Thoracic aorta (tissue), 2 donors: ENCODE data around the gene STARD7. TPM values are rescaled to one million over a fixed set of nuclear protein-coding genes. Genes with fewer than 3 reads are reported as not detected.

Source experiments
- ATAC-seq: fragments of 150-250 bp; one replicate; pipeline ENCODE4 v1.8.0; 2017; ENCODE audit warnings: low read depth; ENCODE audit not compliant: insufficient number of reproducible peaks, low FRiP score
- DNase-seq: peaks from one replicate; pipeline ENCODE4 v3.0.0-alpha.2; 2020; ENCODE audit warnings: low spot score
- H3K27ac ChIP-seq, 2 donors: fragments of 200-600 bp; sonication (generic); 1 replicate in 1 of 2; 2 replicates in 1 of 2; pipeline ENCODE4 v1.5.1; 2016; ENCODE audit warnings: mild to moderate bottlenecking in 2 of 2, moderate library complexity in 2 of 2
- H3K27me3 ChIP-seq: fragments of 200-600 bp; sonication (generic); replicated peaks from 2 replicates; pipeline ENCODE4 v1.6.0; 2016; ENCODE audit warnings: mild to moderate bottlenecking; ENCODE audit not compliant: insufficient read depth
- H3K36me3 ChIP-seq: fragments of 200-600 bp; sonication (generic); one replicate; pipeline ENCODE4 v1.5.1; 2016
- H3K4me1 ChIP-seq, 2 donors: fragments of 200-600 bp; sonication (generic); 1 replicate in 1 of 2; 2 replicates in 1 of 2; pipeline versions ENCODE4 v1.5.1 to v1.6.0; 2016; ENCODE audit warnings: low read depth in 2 of 2, mild to moderate bottlenecking in 1 of 2; ENCODE audit not compliant: control insufficient read depth in 1 of 2
- H3K4me3 ChIP-seq: fragments of 200-600 bp; sonication (generic); 2 replicates; pipeline ENCODE4 v1.5.1; 2016; ENCODE audit warnings: mild to moderate bottlenecking
- H3K9me3 ChIP-seq: fragments of 200-600 bp; sonication (generic); 2 replicates; pipeline ENCODE4 v1.5.1; 2016
- total RNA-seq, 2 donors: library from RNA; depleted of rRNA; stranded (reverse); fragments of >200 nt; gene quantifications; one replicate each; pipeline versions ENCODE4 v1.1.0 to v1.2.3, GENCODE V29; 2016
- TF ChIP-seq, protein P1 (sequence below): fragments of 200-600 bp; sonication (generic); IDR thresholded peaks from one replicate; pipeline ENCODE4 v1.5.1; 2019; ENCODE audit warnings: antibody characterized with exemption

STARD7 gene
- total RNA-seq, 2 donors from 2014 or later = 68.1 to 135 TPM

DNA sequence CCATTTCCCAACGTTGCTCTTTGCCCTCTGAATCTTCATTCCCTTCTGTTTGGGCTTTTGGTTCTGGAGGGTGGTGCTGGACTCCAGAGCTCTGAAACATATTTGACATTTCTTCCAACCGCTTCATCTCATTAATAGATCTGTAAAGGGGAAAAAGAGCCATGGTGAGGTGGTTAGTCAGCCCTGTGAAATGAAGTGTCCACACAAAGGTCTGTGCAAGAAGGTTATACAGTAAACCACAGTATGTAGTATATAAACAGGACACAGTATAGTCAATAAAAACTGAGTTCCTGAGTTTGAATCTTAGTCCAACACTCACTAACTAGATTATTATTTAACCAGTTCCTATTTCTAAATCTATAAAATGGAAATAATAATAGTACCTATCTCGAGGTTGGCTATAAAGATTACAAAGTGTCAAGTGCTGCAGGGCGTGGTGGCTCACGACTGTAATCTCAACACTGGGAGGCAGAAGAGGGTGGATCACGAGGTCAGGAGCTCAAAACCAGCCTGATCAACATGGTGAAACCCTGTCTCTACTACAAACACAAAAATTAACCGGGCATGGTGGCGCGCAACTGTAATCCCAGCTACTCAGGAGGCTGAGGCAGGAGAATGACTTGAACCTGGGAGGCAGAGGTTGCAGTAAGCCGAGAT, 13.1 kb downstream of the STARD7 start:
- TF ChIP-seq, protein P1, sequence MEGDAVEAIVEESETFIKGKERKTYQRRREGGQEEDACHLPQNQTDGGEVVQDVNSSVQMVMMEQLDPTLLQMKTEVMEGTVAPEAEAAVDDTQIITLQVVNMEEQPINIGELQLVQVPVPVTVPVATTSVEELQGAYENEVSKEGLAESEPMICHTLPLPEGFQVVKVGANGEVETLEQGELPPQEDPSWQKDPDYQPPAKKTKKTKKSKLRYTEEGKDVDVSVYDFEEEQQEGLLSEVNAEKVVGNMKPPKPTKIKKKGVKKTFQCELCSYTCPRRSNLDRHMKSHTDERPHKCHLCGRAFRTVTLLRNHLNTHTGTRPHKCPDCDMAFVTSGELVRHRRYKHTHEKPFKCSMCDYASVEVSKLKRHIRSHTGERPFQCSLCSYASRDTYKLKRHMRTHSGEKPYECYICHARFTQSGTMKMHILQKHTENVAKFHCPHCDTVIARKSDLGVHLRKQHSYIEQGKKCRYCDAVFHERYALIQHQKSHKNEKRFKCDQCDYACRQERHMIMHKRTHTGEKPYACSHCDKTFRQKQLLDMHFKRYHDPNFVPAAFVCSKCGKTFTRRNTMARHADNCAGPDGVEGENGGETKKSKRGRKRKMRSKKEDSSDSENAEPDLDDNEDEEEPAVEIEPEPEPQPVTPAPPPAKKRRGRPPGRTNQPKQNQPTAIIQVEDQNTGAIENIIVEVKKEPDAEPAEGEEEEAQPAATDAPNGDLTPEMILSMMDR = no peak
- Histone ChIP-seq H3K36me3 (peaks cover 32% of the 10 kb centered on the region), H3K27ac (no peak overlapping the region), H3K4me3 (no peak overlapping the region), H3K27me3 (no peaks in the 10 kb centered on the region), H3K4me1 (peaks cover 10 to 16% of the 10 kb centered on the region in 2 donors), H3K9me3 (no peaks in the 10 kb centered on the region)
- ATAC-seq (no peak), DNase-seq (no peak)

DNA sequence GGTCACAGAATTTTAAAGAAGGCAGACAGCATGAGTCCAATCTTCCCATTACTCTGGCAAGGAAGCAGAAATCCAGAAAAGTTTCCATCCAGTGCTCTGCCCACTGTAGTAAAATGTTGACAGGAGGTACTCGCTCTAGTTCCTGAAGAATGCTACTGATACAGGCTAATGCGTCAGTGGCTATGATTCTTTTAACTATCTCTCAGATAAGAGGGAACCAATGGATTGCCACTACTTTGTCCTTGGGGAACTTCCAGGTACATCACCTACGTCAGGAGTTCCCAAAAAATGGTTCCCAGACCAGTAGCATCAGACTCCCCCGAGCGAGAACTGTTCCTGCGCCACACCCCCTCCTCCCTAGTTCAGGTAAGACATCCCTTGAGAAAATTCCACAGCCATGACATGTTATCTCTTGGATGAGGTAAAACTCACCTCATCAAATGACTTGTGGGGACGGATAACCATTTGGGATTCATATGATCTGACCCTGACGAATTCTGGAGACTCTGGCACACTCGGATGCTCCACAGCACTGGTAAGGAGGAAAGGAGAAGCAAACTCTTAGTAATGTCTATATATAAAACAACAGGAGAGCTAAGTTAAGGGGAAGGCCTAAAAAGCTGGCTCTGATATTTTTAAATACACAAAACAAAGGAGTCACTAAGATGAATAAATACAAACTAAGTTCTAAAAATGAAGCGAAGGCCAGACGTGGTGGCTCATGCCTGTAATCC, 16.5 kb downstream of the STARD7 start:
- Histone ChIP-seq H3K9me3 (no peaks in the 10 kb centered on the region), H3K27ac (no peak overlapping the region), H3K4me3 (no peak overlapping the region), H3K36me3 (peaks cover 46% of the 10 kb centered on the region), H3K27me3 (no peaks in the 10 kb centered on the region), H3K4me1 (no peaks in the 10 kb centered on the region)
- no peak for DNase-seq
- ATAC-seq = no peak
- TF ChIP-seq, protein P1 = no peak

DNA sequence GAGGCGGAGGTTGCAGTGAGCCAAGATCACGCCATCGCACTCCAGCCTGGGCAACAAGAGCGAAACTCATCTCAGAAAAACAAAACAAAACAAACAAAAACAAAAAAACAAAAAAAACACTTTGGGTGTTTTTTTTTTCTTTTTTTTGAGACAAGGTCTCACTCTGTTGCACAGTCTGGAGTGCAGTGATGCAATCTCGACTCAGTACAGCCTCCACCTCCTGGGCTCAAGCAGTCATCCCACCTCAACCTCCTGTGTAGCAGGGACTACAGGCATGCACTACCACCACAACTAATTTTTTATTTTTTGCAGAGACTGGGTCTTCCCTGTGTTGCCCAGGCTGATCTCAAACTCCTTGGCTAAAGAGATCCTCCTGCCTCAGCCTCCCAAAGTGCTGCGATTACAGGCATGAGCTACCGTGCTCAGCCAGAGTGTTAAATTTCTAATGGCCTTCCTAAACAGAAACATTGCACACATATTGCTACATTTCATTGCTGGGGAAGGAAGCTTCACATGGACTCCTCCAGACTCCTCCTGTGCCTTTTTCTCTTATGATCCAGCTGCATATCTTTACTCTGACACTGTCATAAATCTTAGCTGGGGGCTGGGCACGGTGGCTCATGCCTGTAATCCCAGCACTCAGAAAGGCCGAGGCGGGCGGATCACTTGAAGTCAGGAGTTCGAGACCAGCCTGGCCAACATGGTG, 19.7 kb downstream of the STARD7 start:
- Histone ChIP-seq H3K27ac (no peak overlapping the region), H3K36me3 (peaks cover 69% of the 10 kb centered on the region), H3K27me3 (no peaks in the 10 kb centered on the region), H3K4me3 (no peak overlapping the region), H3K4me1 (no peaks in the 10 kb centered on the region), H3K9me3 (no peaks in the 10 kb centered on the region)
- ATAC-seq (no peak), DNase-seq (no peak)
- TF ChIP-seq, protein P1 = no peak

DNA sequence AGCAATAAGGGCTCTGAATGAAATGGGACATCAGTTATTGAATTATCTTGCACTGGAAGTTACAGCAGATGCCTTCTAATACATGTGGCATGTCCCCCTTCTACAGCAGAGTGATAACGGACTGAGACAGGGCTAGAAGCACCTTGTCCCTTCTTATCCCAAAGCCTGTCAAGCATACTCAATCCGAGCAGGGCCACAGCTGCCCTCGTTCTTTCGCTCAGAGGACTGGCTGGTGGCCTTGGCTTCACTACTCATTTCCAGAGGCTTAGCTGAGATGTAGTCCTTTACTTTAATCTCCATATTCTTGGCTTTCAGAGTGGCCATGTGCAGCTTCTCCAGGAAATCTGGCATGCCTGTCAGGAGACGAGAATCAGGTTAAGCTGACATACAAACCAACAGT, 22.1 kb downstream of the STARD7 start:
- Histone ChIP-seq H3K36me3 (peaks cover 55% of the 10 kb centered on the region), H3K27me3 (no peaks in the 10 kb centered on the region), H3K27ac (no peak overlapping the region), H3K4me3 (no peak overlapping the region), H3K4me1 (no peaks in the 10 kb centered on the region), H3K9me3 (no peaks in the 10 kb centered on the region)
- DNase-seq = no peak
- TF ChIP-seq, protein P1 = no peak
- ATAC-seq = no peak

DNA sequence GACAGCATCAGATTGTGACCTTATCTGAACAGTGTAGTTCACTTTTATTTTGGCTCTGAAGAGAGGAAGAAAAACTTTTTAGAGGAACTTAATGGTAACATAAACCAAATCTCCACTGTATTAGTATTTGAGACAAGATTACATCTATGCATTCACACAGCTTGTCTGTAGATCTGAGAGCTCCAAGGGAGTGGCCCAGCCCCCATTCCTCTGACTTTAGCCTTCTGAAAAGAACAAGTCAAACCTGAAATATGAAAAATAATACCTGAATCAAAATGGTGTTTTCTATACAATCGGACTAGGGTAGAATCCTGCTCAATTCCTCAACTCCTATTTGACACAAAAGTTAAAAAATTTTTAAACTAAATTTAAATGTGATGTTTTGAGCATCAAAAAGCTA, 23.1 kb downstream of the STARD7 start:
- TF ChIP-seq, protein P1 = no peak
- H3K27ac ChIP-seq = no peak overlapping the region
- H3K9me3 ChIP-seq = no peaks in the 10 kb centered on the region
- no peak overlapping the region for H3K4me3 ChIP-seq
- peaks cover 44% of the 10 kb centered on the region for H3K36me3 ChIP-seq
- ATAC-seq (no peak), DNase-seq (no peak)
- H3K27me3 ChIP-seq = no peaks in the 10 kb centered on the region
- no peaks in the 10 kb centered on the region for H3K4me1 ChIP-seq
